Endothelial cell of umbilical vein (primary cell): ENCODE results near the gene TOB2. TPM values are rescaled to one million over a fixed set of nuclear protein-coding genes. Genes with fewer than 3 reads are reported as not detected.
"Not testable (repeated sequence)": the region's sequence is repeated elsewhere in the genome, so short reads cannot be mapped to it uniquely, and the experiment has no call there.

Experiments used
- BruUV-seq: library from RNA; stranded (reverse); fragments of 400-500 nt; replicated peaks from 2 replicates; lab custom pipeline; 2021; lab: Mats Ljungman, UMichigan
- CTCF ChIA-PET: fragments of 300-600, 350-600 bp; sonication (Branson Sonifier 250); formaldehyde crosslinking; loops from one replicate; lab custom pipeline; 2021; ENCODE audit warnings: antibody characterized with exemption, inconsistent platforms; lab: Charles Lee
- POLR2A ChIA-PET: fragments of 300-600, 350-600 bp; sonication (Branson Sonifier 250); formaldehyde crosslinking; loops from one replicate; lab custom pipeline; 2021; ENCODE audit warnings: antibody characterized with exemption, inconsistent platforms; lab: Charles Lee
- DNase-seq: peaks from one replicate; pipeline ENCODE4 v3.0.0-alpha.2; 2011; ENCODE audit warnings: low read depth, low spot score
- FAIRE-seq: peaks from 2 replicates; lab custom pipeline; 2011; peaks lifted over from hg19 to GRCh38; lab: Jason Lieb, UNC
- H2AFZ ChIP-seq: 2 replicates; pipeline ENCODE4 v1.6.0; 2012; ENCODE audit warnings: low read depth, low read length, control low read depth, inconsistent platforms
- H3K27ac ChIP-seq: 2 replicates; pipeline ENCODE4 v1.5.1; 2011; ENCODE audit warnings: low read depth, mild to moderate bottlenecking, control low read depth, low read length, moderate library complexity; ENCODE audit not compliant: insufficient read depth
- H3K27me3 ChIP-seq, 2 experiments: 2 replicates each; pipeline versions ENCODE4 v1.6.0 to v1.6.1; 2011; ENCODE audit warnings: low read length in 2 of 2, mixed read lengths in 1 of 2; ENCODE audit not compliant: control insufficient read depth in 2 of 2, insufficient read depth in 2 of 2
- H3K36me3 ChIP-seq, 2 experiments: 2 replicates in 1 of 2; 3 replicates in 1 of 2; pipeline ENCODE4 v1.5.1; 2011; ENCODE audit warnings: low read length in 2 of 2, mild to moderate bottlenecking in 1 of 2, moderate library complexity in 1 of 2; ENCODE audit not compliant: control insufficient read depth in 2 of 2, insufficient read depth in 2 of 2; ENCODE audit errors: extremely low read depth in 1 of 2
- H3K4me1 ChIP-seq: 3 replicates; pipeline ENCODE4 v1.5.1; 2011; ENCODE audit warnings: mild to moderate bottlenecking, low read length; ENCODE audit not compliant: control insufficient read depth, insufficient read depth; ENCODE audit errors: extremely low read depth
- H3K4me2 ChIP-seq: 2 replicates; pipeline ENCODE4 v1.6.1; 2011; ENCODE audit warnings: low read length, control low read depth, mixed read lengths; ENCODE audit not compliant: insufficient read depth
- H3K4me3 ChIP-seq, 3 experiments: fragments of 200-600 bp in 1 of 3; sonication (generic), shearing (Covaris generic) in 1 of 3; replicated peaks in 1 of 3; 2 replicates each; pipeline ENCODE4 v1.5.1; 2011 to 2016; ENCODE audit warnings: control low read depth in 3 of 3, low read length in 3 of 3, mild to moderate bottlenecking in 2 of 3, inconsistent platforms in 1 of 3, low read depth in 1 of 3, moderate library complexity in 1 of 3; ENCODE audit not compliant: insufficient read depth in 1 of 3
- H3K79me2 ChIP-seq: 2 replicates; pipeline ENCODE4 v1.6.0; 2012; ENCODE audit warnings: low read length, inconsistent platforms; ENCODE audit not compliant: control insufficient read depth, insufficient read depth
- H3K9ac ChIP-seq: replicated peaks from 2 replicates; pipeline ENCODE3; 2011; ENCODE audit warnings: low read length, control low read depth; ENCODE audit not compliant: insufficient read depth; ENCODE audit errors: extremely low read depth
- H3K9me1 ChIP-seq: replicated peaks from 3 replicates; pipeline ENCODE4 v1.6.0; 2011; ENCODE audit warnings: mild to moderate bottlenecking, low read length; ENCODE audit not compliant: control insufficient read depth, insufficient read depth; ENCODE audit errors: extremely low read depth
- H3K9me3 ChIP-seq: replicated peaks from 2 replicates; pipeline ENCODE4 v1.5.1; 2012; ENCODE audit warnings: low read length, inconsistent platforms; ENCODE audit not compliant: control insufficient read depth, insufficient read depth
- H4K20me1 ChIP-seq: replicated peaks from 2 replicates; pipeline ENCODE3; 2011; ENCODE audit warnings: mild to moderate bottlenecking, low read length; ENCODE audit not compliant: control insufficient read depth, insufficient read depth; ENCODE audit errors: extremely low read depth
- EZH2 ChIP-seq: IDR thresholded peaks from 2 replicates; pipeline ENCODE4 v1.6.1; 2012; ENCODE audit warnings: borderline replicate concordance, low read depth, mild to moderate bottlenecking, moderate library complexity, low read length, inconsistent platforms; ENCODE audit not compliant: severe bottlenecking
- POLR2AphosphoS5 ChIP-seq: IDR thresholded peaks from 2 replicates; pipeline ENCODE4 v1.6.1; 2012; ENCODE audit warnings: low read depth, mild to moderate bottlenecking, control low read depth, low read length, moderate library complexity; ENCODE audit not compliant: insufficient read depth
- dilution Hi-C: fragments of 300-500 bp; cut with MboI; formaldehyde crosslinking; loops from one replicate; pipeline ENCODE4 v1.15.0; 2019; ENCODE audit warnings: low sequenced_read_pairs; ENCODE audit not compliant: extremely low pct_ligation_motif_present
- intact Hi-C: fragments of 100-400 bp; cut with micrococcal nuclease; formaldehyde crosslinking; loops from one replicate; pipeline ENCODE4 v1.10.0; 2022
- polyA plus RNA-seq, 4 experiments: library from polyadenylated mRNA; depleted of rRNA in 3 of 4; stranded (reverse) in 3 of 4; unstranded in 1 of 4; fragments of >200 nt; gene quantifications; 2 replicates each; pipeline versions ENCODE4 v1.2.1 to v1.2.3, GENCODE V29; 2011 to 2012; ENCODE audit warnings: missing spikeins in 1 of 4
- total RNA-seq: library from RNA; stranded (reverse); gene quantifications from 2 replicates; pipeline ENCODE4 v1.2.3, GENCODE V29; 2021
- TF ChIP-seq, protein P1 (sequence below), 2 donors: IDR thresholded peaks; 1 replicate in 1 of 2; 2 replicates in 1 of 2; pipeline ENCODE4 v1.5.1; 2011; ENCODE audit warnings: low read length in 2 of 2, mild to moderate bottlenecking in 2 of 2, moderate library complexity in 2 of 2, control low read depth in 1 of 2, inconsistent platforms in 1 of 2, low read depth in 1 of 2; ENCODE audit not compliant: insufficient read depth in 1 of 2; ENCODE audit errors: extremely low read depth in 1 of 2

Gene TOB2
- total and polyA plus RNA-seq, 2 donors (not counting 3 experiments of a cell fraction or from before 2014, with no cell fraction given) = 21.7 to 44.7 TPM

DNA sequence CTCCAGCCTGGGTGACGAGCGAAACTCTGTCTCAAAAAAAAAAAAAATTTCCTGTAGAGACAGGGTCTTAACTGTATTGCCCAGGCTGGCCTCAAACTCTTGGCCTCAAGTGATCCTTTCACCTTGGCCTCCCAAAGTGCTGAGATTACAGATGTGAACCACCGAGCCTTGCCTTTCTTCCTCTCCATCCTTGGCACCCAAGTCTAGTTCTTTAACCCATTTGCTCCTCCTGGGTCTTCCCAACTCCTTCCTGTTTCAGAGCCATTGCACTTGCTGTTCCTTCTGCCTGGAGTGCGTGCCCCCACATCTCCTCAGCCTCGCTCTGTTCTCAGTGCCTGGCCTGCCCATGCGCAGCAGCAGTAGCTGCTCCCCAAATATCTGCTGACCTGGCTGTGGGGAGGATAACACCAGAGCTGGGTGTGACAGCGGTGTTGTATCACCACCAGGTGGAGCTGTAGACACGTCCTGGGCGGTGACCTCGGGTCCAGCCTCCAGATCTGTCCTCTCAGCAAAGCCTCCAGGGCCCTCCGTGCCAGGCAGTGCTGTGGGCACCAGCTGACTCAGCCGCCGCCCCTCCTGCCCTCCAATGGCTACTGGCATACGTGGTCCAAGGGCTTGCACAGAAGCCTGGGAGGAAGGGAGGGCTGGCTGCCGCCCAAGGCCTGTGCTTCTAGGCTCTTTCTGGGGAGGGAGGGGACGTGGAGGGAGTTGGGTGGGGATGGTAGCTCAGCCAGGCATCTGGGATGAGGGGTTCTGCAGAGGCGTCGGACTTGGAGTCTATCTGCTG, 42.9 kb downstream of the TOB2 start:
- Histone ChIP-seq H3K79me2 (no peaks in the 10 kb centered on the region), H3K4me3 (no peak overlapping the region), H3K9me3 (no peaks in the 10 kb centered on the region), H3K36me3 (no peaks in the 10 kb centered on the region), H3K9me1 (no peaks in the 10 kb centered on the region), H3K27me3 (no peaks in the 10 kb centered on the region), H3K27ac (no peak overlapping the region), H3K9ac (no peak overlapping the region), H3K4me2 (no peak overlapping the region), H3K4me1 (no peaks in the 10 kb centered on the region), H4K20me1 (no peaks in the 10 kb centered on the region), H2AFZ (peak overlapping the region; percentile 40)
- peak; percentile 80 for DNase-seq
- dilution Hi-C loops = no loop called here
- no peak for TF ChIP-seq EZH2
- peak; percentile 39 for TF ChIP-seq POLR2AphosphoS5
- TF ChIP-seq, protein P1, sequence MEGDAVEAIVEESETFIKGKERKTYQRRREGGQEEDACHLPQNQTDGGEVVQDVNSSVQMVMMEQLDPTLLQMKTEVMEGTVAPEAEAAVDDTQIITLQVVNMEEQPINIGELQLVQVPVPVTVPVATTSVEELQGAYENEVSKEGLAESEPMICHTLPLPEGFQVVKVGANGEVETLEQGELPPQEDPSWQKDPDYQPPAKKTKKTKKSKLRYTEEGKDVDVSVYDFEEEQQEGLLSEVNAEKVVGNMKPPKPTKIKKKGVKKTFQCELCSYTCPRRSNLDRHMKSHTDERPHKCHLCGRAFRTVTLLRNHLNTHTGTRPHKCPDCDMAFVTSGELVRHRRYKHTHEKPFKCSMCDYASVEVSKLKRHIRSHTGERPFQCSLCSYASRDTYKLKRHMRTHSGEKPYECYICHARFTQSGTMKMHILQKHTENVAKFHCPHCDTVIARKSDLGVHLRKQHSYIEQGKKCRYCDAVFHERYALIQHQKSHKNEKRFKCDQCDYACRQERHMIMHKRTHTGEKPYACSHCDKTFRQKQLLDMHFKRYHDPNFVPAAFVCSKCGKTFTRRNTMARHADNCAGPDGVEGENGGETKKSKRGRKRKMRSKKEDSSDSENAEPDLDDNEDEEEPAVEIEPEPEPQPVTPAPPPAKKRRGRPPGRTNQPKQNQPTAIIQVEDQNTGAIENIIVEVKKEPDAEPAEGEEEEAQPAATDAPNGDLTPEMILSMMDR (IDR thresholded peaks at IDR 0.05; ENCODE audit: extremely low read depth in 1 of 2, insufficient read depth in 1 of 2, low read depth in 1 of 2, low read length in 2 of 2) = peak; percentile 94 to 97
- ChIA-PET CTCF (interaction anchor here (0.6 to 7.9 kb wide), 38 partner anchors 9 to 481 kb away, joined by 3 to 251 read pairs (median 6); partner anchors contain the start of genes ACO2, PHF5A, PMM1 and POLR3H), POLR2A (interaction anchor here (0.6 to 0.9 kb wide), 3 partner anchors 42 to 186 kb away, joined by 3 read pairs; partner anchors contain the start of genes PMM1 and TOB2)
- no TSS peak for BruUV-seq
- intact Hi-C loops = loop anchor here (1.0 kb wide), 3 partner anchors 65 to 194 kb away; partner anchors contain the start of gene PHF5A
- FAIRE-seq = peak; percentile 95

DNA sequence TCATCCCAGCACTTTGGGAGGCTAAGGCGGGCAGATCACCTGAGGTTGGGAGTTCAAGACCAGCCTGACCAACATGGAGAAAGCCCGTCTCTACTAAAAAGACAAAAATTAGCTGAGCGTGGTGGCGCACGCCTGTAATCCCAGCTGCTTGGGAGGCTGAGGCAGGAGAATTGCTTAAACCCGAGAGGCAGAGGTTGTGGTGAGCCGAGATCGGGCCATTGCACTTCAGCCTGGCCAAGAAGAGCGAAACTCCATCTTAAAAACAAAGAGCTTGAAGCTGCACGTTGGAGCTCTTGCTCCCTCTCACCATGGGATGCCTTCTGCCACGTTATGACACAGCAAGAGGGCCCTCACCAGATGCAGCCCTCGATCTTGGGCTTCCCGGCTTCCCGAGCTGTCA, 43.8 kb downstream of the TOB2 start:
- H2AFZ ChIP-seq, H3K4me1 ChIP-seq, DNase-seq, intact Hi-C loops, H3K27me3 ChIP-seq, H3K9ac ChIP-seq, BruUV-seq, H4K20me1 ChIP-seq, H3K9me1 ChIP-seq, H3K4me3 ChIP-seq, dilution Hi-C loops, H3K79me2 ChIP-seq, H3K4me2 ChIP-seq, H3K27ac ChIP-seq, FAIRE-seq, H3K36me3 ChIP-seq, H3K9me3 ChIP-seq: not testable (repeated sequence)
- POLR2A ChIA-PET = interaction anchor here (0.6 to 0.7 kb wide), 2 partner anchors 13 to 63 kb away, joined by 3 read pairs; no protein-coding TSS in a partner anchor
- CTCF ChIA-PET = interaction anchor here (0.8 to 7.9 kb wide), 13 partner anchors 11 to 187 kb away, joined by 3 to 251 read pairs (median 18); partner anchors contain the start of genes PMM1, POLR3H, TEF and TOB2
